Fibroblast of skin of right quadriceps (primary cell): ENCODE results near the gene HCRTR1.

Experiments
- DNase-seq: peaks from one replicate; pipeline ENCODE4 v3.0.0-alpha.2; 2013

The HCRTR1 gene

DNA sequence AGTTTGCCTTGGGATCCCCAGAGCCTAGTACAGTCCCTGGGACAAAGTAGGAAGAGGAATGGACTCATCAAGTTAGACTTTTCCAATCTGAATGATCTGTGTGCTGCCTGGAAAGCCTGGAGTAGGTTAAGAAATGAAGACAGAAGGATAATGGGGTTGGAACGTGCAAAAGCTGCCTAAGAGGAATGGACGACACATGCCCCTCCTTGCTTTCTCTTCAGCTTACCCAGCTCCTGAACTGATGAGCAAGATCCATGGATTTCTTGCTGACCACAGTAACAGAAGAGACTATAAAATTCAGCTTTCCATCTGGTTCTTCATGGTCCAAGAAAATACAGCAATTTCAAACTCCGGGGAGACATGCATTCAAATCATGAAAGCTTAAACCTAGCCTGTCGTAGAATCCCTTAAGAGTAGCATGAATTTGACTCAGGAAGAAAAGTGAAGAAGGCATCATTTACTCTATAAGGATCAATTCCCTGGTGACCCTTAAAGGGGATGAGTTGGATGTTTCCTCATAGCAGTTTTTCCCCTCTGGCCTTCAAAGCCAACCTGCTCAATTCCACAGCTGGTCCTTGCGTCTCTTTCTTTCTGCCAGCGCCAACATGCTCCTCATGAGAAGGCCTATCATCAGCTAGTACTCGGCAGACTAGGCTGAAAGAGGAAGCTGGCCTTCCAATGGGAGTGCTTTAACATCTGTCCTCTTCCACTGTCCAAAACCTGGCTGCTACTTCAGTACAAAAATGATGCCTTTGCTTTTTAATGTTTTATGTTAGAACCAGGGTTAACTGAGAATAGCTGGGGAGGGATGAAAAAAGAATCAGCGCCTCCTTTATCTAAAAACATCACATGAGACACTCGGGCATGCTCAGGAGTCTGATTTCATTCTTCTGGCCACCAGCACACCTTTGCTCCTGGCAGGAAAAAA lies 32.9 kb downstream of the HCRTR1 start:
- no peak for DNase-seq

DNA sequence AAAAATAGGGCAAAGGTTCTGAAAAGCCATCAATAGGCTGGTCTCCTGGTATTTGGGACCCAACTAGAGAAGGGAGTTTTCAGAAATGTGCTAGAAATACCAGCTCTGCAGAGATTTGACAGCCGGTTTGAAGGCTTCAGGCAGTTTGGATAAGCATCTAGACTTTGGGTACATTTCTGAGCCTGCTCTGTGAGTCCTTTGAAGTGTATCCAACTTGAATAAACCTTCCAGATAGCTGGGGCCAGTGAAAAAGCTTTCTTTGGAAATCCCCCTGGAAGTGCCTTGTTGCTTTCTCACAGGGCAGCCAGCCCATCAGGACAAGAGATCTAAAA lies 33.6 kb downstream of the HCRTR1 start:
- DNase-seq = no peak

DNA sequence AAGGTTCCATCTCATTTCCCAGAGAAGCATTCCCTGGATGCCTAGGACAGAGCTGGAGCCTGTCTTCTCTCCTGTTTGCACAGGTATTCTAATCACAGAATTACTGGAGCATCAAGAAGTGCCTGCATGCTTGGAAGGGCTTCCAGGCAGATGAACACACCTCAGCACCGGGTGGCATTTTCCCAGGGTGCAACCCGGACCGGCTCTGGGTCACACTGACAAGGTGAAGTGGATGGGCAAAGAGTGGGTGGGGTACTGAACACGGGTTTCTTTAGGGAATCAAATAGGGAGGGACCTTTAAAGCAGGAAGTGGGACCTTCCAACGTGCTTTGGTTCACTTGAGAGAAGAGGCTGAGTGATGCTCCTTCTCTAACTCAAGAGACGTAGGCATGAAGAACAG lies 34.3 kb downstream of the HCRTR1 start:
- no peak for DNase-seq

DNA sequence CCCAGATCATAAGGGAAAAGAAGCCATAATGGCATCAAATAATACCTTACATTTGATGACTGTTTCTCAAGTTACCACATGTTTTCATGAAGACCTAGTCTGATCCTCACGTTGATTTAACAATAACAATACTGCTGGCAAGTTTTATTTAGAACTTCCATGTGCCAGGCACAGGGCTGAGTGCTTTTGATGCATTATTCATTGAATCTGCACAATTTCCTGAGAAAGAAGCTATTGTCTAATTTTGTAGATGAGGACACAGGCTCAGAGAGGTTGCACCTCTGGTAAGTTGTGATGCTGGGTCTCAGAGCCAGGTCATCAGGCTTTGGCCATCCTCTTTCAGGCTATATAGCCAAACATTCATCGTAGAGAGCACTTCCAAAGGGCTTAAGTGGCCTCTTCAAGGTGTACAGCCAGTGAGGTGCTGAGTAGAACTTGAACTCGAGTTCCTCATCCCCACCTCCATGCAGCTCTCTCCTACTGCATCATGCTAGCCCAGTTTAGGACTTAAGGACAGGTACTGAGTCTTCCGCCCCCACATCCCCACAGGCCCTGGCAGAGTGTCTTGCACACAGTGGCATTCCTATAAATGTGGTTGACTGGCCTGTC lies 35.5 kb downstream of the HCRTR1 start:
- no peak for DNase-seq

DNA sequence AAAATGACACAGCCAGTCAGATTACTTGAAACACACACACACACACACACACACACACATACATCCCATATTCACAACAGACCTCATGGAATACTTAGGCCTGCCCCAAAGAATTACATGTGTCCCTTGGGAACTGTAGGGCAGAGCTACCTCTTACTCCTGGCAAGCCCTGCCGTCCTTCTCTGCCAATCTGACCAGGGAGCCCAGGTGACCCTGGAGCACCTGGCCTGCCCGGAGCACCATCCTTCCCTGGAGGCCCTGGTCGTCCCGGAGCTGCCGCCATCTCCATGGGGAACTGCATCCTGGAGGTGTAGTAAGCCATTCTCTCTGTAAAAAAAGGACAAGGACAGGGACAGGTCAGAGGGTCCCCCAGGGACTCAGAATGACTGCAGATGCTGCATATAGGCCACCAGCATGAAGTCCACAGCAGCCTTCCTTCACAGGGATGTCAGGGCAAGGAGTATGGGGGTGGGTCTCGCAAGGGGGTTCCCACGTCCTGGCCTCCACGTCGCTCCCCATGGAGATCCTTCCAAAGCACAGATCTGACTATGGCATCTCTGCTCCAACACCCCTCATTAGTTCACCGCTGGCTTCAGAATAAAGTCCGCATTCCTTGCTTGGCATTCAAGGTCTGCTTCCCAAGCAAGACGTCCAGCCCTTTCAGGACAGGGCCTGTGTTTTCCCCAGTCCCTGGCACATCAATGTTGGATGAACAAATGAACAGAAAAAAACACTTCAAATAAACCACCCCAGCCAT lies 36.4 kb downstream of the HCRTR1 start:
- DNase-seq = no peak

DNA sequence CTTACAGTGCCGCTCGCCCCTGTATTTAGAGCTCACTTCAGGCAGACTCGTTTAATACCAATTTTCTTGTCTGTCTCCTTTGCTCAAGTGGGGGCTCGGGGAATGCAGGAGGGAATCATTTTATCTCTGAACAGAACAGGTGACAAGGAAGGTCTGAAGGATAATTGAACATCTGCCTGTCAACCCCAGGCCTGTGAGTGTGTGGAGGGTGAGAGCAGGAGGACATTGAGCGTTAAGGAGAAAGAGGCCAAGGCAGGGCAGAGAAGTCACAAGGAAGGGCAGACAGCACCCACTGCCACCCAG lies 36.9 kb downstream of the HCRTR1 start:
- no peak for DNase-seq

DNA sequence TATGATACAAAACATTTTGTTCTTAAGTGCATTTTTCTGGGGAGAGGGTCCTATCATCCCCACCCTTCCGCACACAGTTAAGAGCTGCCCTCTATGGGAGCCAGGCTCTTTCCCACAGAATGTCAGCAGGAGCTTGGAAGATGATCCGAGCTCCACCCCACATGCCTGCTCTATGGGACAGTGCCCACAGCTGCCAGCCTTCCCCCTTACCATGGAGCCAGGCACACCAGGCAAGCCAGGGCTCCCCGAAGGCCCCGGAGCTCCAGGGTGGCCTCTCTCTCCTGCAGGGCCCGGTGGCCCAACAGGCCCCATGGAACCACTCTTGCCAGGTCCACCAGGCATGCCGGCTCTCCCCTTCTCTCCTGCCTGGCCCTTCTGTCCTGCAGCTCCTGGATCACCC lies 37.6 kb downstream of the HCRTR1 start:
- no peak for DNase-seq

DNA sequence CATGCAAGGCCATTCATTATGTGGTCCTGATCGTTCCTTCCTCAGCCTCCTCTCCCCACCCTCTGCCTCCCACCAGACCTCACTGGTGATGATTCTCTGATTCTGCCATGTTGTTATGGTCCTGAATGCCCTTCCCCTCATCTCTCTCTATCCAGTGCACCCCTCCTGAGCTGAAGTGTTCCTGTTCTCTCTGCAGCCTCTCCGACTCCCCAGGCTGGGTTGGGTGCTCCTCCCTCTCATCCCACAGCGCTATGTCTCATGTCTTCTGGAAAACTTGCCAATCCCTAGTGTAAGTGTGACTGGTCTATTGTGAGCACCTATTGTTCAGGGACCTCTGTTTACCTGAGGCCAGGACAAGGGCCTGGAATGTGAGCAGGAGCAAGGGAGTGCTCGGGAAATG lies 38.3 kb downstream of the HCRTR1 start:
- no peak for DNase-seq

DNA sequence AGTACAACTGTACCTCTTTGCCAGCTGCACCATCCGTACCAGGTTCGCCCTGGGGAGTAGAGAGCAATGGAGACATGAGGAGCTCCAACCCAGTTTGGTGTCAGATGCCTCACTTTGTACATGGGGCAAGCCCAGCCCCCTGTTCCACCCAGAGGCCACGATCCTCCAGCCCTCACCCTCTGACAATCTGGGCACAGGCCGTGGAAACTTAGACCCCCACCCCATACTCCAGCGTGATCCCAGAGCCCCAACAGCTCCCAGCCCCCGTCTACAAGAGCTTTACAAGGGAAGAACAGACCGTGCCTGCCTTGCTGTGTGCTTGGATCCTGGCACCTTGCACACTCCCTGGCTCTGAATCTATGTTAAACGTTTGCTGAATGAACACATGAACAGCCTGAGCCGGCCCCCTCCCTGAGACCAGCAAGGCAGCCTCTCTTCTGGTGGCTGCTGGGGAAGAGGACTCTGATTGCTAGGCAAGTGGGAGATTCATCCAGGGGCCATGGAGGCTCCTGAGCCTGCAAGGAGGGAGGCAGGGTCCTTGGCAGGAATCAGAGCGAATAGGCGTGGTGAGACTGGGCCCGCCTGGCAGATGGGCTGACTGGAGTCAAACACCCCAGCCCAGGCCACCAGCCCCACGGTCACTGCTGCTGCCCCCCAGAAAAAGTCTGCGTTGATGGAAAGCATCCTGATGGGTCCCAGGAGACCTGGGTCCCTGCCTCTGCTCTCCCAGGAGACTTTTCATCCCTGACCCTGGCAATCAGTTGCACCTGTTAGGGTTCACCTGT lies 39.7 kb downstream of the HCRTR1 start:
- no peak for DNase-seq

DNA sequence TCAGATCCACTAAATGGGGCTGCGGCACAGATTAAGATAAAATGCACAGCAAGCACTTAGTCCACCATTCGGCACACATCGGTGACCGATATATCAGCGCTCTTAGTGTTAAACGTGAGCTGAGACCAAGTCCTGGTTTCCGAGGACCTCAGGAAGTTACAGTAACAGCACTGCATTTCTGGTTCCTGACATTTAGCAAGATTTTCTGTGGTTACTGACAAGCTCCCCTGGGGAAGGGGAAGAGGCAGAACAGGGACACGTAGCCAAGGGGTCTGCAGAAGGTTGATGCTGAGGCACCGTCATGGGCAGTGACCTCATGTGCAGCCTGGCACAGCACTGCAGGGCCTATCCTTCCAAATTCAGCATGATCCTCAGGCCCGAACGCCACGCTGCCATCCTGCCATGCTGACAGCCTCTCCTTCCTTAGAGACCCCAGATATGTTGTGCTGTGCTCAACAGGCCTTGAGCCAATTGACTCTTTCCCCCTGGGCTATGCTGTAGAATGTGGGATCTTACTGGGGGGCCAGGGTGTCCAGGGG lies 40.6 kb downstream of the HCRTR1 start:
- no peak for DNase-seq

DNA sequence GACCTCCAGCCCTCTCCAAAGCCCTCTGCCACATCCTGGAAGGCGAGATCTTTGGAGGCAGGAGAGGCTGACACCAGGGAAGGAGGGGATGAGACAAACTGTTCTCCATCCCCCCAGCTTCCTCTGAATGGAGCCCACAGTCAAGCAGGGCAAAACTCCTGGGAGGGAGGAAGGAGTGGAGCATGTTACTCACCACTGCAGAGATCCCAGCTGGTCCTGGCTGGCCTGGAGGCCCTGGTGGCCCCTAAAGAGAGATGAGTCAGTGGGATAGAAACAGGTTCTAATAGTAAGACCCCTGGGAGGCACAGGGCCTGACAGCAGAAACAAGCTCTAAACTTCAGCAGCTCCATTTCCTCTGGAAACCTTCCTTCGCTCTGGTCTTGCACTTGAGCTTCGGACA lies 41.2 kb downstream of the HCRTR1 start:
- DNase-seq = peak; percentile 61

DNA sequence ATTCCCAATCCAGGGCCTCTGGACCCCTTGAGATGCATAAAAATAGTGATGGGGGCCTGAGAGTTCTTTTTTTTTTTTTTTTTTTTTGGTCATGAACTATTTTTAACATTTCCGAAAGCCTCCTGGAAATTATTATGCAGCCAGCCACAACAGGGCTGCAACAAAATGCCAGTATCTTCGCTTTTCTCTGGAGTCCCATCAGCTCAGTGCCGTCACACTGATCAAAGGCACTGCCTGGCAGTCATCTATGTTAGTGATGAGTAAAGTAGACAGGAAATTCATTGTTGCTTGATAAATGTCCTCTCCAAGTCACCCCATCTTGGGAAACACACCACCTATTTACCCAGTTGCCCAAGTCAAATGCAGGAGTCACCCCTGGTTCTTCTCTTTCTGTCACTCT lies 42.4 kb downstream of the HCRTR1 start:
- DNase-seq = no peak

DNA sequence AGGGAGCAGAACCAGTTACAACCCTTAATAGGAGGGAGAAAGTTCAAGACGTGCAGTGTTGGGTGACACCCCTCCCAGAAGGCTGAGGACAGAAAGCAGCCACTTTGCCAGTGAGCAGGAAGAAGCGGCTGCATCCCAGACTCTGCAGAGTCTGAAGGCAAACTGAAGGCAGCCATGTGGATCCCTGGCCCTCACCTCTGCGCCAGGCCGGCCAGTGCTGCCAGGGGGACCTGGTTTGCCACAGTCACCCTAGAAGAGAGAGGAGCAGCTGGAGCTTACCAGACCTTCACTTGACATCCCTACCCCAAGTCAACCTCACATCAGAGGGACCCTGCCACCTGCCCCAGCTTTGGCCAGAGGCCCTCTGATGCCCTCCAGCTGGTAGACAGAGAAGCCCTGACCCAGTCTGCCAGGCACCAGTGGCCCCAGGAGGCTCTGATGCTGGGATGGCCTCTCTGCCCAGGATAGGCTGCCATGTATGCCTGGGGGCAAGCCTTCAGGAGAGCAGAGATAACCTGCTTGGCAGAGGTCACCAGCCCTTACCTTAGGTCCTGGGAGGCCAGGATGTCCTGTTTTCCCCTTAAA lies 43.5 kb downstream of the HCRTR1 start:
- no peak for DNase-seq

DNA sequence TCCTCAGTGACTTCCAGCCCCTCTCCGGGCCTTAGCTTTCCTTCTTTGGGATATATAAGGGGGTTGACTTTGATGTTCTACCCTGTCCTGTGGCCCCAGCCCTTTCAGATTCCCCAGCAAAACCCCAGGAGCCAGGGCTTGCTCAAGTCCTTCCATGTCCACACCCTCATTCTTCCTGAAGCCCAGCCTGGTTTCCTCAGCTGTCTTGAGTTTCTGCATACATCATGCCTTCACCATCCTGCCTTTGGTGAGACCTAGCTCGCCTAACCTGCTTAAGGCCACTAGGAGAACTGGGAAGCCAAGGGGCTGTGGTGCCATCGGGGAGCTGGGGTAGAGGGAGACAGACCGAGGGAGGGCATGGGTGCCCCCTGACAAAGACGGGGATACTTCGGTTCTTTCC lies 44.4 kb downstream of the HCRTR1 start:
- no peak for DNase-seq

DNA sequence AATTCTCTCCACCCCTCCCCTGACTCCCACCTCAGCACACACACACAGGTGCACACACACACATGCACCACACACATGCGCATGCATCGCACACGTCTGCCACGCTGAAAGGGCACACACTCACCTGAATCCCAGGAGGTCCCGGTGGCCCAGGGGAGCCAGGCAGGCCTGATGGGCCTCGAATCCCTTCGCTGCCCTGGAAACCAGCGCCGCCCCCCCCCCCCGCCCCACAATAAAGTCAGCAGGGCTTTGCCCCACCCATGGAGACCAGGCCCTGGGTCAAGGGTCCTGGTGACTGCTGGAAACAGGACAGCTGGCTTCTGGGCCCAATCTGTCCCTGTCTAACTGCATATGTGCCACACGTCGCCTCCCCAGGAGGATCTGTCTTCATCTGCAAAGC lies 45.0 kb downstream of the HCRTR1 start:
- no peak for DNase-seq

DNA sequence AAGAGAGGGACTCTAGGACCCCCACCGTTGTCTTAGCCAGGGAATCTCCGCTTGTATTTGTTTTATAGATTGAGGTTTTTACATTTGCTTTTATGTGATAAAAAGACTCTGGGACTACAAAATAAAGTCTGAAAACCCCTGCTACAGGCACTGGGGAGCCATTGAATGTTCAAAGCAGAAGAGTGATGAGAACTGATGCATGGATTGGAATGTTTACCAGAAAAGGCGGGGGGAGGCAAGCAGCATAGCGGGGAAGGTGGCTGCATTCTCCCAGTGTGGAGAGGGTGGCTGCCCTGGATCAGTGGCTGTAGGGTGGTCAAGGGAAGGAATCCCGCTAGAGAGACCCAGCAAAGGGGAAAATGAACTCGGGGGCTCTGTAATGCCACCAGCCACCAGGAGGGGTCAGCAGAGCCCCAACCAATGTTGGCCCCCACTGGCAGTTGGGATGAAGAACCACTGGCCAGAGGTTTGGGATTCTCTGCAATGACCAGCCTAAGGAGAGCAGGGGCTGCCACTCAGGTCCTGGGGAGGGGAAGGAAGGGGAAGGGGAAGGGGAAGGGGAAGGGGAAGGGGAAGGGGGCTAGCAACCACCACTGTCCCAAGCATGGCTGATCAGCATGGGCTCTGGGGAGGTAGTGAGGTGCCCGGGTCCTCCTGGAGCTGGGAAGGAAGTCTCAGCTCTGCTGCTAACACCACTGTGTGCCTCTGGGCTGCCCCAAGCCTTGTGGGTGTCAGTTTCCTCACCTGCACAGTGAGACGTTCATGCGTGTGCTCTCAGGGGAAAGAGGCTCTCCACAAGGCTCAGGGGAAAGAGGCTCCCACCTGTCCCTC lies 46.3 kb downstream of the HCRTR1 start:
- peak; percentile 32 for DNase-seq

DNA sequence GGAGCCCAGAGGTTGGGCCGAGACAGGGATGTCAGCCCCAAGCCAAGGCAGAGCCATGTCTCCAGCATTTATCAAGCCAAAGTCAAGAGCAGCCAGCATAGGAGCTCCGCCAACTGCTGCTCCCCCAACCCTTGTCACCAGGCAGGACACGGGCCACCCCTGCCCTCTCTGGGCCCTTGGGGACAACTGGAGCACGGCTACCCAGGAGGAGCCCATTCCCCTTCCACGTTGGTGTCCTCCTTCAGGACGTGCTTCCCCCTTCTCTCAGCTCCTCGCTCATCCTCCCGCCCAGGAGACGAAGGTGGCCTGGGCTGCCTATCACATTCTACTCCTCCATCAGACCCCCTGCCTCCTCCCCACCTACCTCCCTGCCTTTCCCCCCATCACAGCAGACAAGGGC lies 47.0 kb downstream of the HCRTR1 start:
- no peak for DNase-seq

DNA sequence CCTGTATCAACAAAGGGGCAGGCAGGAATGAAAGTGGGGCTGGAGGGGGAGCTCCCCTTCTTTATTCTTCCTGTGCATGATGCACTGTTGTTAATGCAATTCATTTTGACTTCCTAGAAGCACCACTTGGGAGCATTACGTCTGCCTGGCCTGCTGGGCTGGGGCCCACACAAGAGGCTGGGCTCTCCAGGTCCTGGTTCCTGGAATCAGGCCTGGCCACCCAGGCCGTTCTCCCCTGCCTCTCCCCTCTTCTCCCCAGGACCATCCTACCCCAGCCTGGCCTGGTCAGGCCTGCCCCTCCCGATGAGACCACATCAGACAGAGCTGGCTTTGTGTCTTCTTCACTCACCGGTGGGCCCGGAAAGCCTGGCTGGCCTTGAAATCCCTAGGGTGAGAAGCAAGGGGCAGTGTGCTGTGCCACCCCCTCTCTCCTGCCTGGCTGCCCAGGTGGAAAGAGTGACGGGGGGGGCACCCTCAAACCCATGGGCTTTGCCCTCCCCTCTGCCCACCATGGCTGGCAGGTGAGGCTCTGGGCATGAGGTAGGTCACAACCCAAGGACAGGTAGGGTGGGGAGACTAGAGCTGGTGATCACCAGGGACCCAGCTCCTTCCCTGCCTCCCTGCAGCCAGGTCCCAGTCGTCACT lies 47.9 kb downstream of the HCRTR1 start:
- no peak for DNase-seq

DNA sequence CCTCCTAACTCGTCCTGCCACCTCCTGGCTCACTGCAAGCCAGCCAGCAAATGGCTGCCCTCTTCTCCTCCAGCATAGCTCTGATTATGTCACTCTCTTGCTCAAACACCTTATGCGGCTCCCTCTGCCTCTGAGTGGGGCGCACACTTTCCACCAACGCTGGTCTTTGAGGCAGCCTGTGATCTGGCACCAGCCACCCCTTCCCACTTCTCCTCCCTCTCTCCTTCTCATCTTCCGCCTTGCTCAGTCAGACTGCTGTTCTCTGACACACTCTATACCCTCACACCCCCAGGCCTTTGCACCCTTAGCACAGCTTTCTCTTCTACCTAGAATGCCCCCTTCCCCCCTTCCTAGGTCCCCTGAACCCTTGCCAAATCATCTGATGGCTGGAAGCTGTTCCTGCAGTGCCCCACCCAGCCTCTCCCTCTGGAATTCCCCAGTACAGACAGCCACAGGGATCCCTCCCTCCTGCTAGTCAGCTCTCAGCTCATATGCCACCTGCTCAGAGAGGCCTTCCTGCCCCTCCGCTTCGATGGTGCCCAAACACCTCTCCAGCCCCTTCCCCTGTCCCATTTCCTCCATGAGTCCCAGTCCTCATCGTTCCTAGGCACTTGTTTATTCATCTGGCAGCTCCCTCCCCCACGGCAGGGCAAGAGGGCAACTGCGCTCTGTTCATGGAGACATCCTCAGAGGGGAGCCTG lies 48.9 kb downstream of the HCRTR1 start:
- peak; percentile 47 for DNase-seq

DNA sequence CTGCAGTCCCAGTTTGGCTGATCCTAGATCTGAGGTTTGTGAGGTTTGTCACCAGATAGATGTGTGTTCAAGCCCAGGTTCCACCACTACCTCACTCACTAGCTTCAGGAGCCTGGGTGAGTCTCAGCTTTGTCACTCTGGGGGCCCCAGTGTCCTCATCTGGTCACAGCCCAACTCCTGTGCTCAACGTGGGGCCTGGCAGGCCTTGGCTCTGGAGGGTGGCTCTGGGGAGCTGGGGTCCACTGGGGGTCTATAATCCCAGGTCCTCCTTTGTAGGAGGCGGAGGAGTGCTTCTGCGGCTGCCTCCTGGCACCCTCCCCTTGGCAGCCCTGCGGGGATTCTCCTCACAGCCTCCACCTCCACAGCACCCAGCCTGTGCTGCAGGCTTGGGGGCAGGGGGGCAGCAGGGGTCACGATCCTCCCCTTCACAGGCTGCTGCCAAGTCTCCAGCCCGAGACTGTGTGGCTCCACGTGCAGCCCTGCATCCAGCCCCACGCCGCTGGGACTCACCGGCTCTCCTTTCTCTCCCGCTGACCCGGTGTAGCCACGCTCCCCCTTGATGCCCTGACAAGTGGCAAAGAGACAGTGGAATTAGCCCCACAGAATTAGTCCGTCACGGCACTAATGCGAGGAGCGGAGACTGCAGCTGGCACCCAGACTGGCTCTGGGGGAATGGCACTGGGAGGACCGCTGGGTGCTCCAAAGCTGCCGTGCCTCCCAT lies 49.7 kb downstream of the HCRTR1 start:
- DNase-seq = no peak
